CD14-positive monocyte (primary cell): ENCODE data around the gene GHRH. TPM values are rescaled to one million over a fixed set of nuclear protein-coding genes. Genes with fewer than 3 reads are reported as not detected.

Experiments used
- DNase-seq, 3 donors: peaks; one replicate each; pipeline ENCODE4 v3.0.0-alpha.2; 2011 to 2022
- H2AFZ ChIP-seq: 2 replicates; pipeline ENCODE4 v1.6.0; 2012; ENCODE audit warnings: mild to moderate bottlenecking, low read depth, low read length, inconsistent platforms; ENCODE audit not compliant: insufficient read depth, poor library complexity, severe bottlenecking
- H3K27ac ChIP-seq, 2 donors: 1 replicate in 1 of 2; 2 replicates in 1 of 2; pipeline ENCODE4 v1.5.1; 2012 to 2013; ENCODE audit warnings: low read length in 2 of 2, control low read depth in 1 of 2, inconsistent platforms in 1 of 2, low read depth in 1 of 2, mild to moderate bottlenecking in 1 of 2
- H3K27me3 ChIP-seq, 2 donors: one replicate each; pipeline versions ENCODE4 v1.6.0 to v1.6.1; 2011 to 2013; ENCODE audit warnings: low read length in 2 of 2; ENCODE audit not compliant: control insufficient read depth in 2 of 2, insufficient read depth in 2 of 2
- H3K36me3 ChIP-seq, 2 donors: replicated peaks in 1 of 2; 1 replicate in 1 of 2; 2 replicates in 1 of 2; pipeline versions ENCODE4 v1.5.1 to v1.6.1; 2012 to 2013; ENCODE audit warnings: low read length in 2 of 2, control low read depth in 1 of 2, inconsistent platforms in 1 of 2, mild to moderate bottlenecking in 1 of 2; ENCODE audit not compliant: insufficient read depth in 2 of 2, control insufficient read depth in 1 of 2
- H3K4me1 ChIP-seq, 2 donors: 1 replicate in 1 of 2; 2 replicates in 1 of 2; pipeline versions ENCODE4 v1.5.1 to v1.6.1; 2012 to 2013; ENCODE audit warnings: low read length in 2 of 2, control low read depth in 1 of 2, inconsistent platforms in 1 of 2, mild to moderate bottlenecking in 1 of 2, moderate library complexity in 1 of 2; ENCODE audit not compliant: insufficient read depth in 2 of 2, control insufficient read depth in 1 of 2
- H3K4me2 ChIP-seq: replicated peaks from 2 replicates; pipeline ENCODE3; 2012; ENCODE audit warnings: low read length, moderate library complexity, mild to moderate bottlenecking; ENCODE audit not compliant: poor library complexity, severe bottlenecking; ENCODE audit errors: extremely low read depth
- H3K4me3 ChIP-seq, 3 experiments: fragments of 200-600 bp in 1 of 3; sonication (generic) in 1 of 3; replicated peaks in 1 of 3; 1 replicate in 2 of 3; 2 replicates in 1 of 3; pipeline ENCODE4 v1.5.1; 2011 to 2013; ENCODE audit warnings: low read length in 3 of 3, mild to moderate bottlenecking in 3 of 3, control low read depth in 2 of 3, low read depth in 2 of 3, inconsistent platforms in 1 of 3, moderate library complexity in 1 of 3
- H3K79me2 ChIP-seq: 2 replicates; pipeline ENCODE4 v1.6.0; 2012; ENCODE audit warnings: mild to moderate bottlenecking, control low read depth, inconsistent platforms, low read length, moderate library complexity; ENCODE audit not compliant: insufficient read depth
- H3K9ac ChIP-seq: 2 replicates; pipeline ENCODE4 v1.6.0; 2017; ENCODE audit warnings: low read length, mild to moderate bottlenecking; ENCODE audit not compliant: insufficient read depth, poor library complexity, severe bottlenecking
- H3K9me3 ChIP-seq, 2 donors: replicated peaks in 1 of 2; 1 replicate in 1 of 2; 2 replicates in 1 of 2; pipeline versions ENCODE4 v1.5.1 to v1.6.1; 2012 to 2013; ENCODE audit warnings: low read length in 2 of 2, control low read depth in 1 of 2; ENCODE audit not compliant: control insufficient read depth in 1 of 2, insufficient read depth in 1 of 2
- H4K20me1 ChIP-seq: 2 replicates; pipeline ENCODE4 v1.6.0; 2012; ENCODE audit warnings: mild to moderate bottlenecking, low read length, control low read depth, moderate library complexity; ENCODE audit not compliant: insufficient read depth
- H3K27ac Mint-ChIP-seq, 7 donors: one replicate each; pipeline ENCODE4 v1.8.0; 2020; ENCODE audit warnings: mild to moderate bottlenecking in 7 of 7, mixed read lengths in 7 of 7, moderate library complexity in 6 of 7, inconsistent platforms in 2 of 7
- H3K27me3 Mint-ChIP-seq, 3 donors: one replicate each; pipeline ENCODE4 v1.8.0; 2021 to 2022; ENCODE audit warnings: low read depth in 3 of 3, mild to moderate bottlenecking in 3 of 3, mixed read lengths in 3 of 3, moderate library complexity in 3 of 3, inconsistent platforms in 1 of 3
- H3K36me3 Mint-ChIP-seq, 2 donors: one replicate each; pipeline ENCODE4 v1.8.0; 2020; ENCODE audit warnings: mixed read lengths in 2 of 2, inconsistent platforms in 1 of 2, mild to moderate bottlenecking in 1 of 2
- H3K4me1 Mint-ChIP-seq: one replicate; pipeline ENCODE4 v1.8.0; 2020; ENCODE audit warnings: mild to moderate bottlenecking, mixed read lengths
- H3K4me3 Mint-ChIP-seq, 2 donors: one replicate each; pipeline ENCODE4 v1.8.0; 2020; ENCODE audit warnings: mild to moderate bottlenecking in 2 of 2, mixed read lengths in 2 of 2, moderate library complexity in 1 of 2
- H3K9me3 Mint-ChIP-seq, 7 donors: one replicate each; pipeline ENCODE4 v1.8.0; 2020 to 2022; ENCODE audit warnings: mixed read lengths in 7 of 7, mild to moderate bottlenecking in 6 of 7, moderate library complexity in 6 of 7, inconsistent platforms in 2 of 7
- CTCF ChIP-seq: fragments of 200-600 bp; IDR thresholded peaks from one replicate; pipeline ENCODE4 v1.8.0; 2022; ENCODE audit warnings: antibody characterized with exemption, mild to moderate bottlenecking
- WGBS: methylation state at CpG from one replicate; pipeline ENCODE4 v1.1.5; 2013; ENCODE audit warnings: missing lambda C conversion rate; ENCODE audit not compliant: insufficient coverage; 5-methylcytosine and 5-hydroxymethylcytosine counted together
- intact Hi-C, 2 donors: fragments of 100-400 bp; cut with micrococcal nuclease; formaldehyde crosslinking; loops; one replicate each; pipeline versions ENCODE4 v1.15.0 to v1.15.1; 2023
- polyA plus RNA-seq, 3 donors: library from polyadenylated mRNA; depleted of rRNA in 1 of 3; unstranded in 2 of 3; stranded (reverse) in 1 of 3; fragments of 300-500 nt in 2 of 3; fragments of >200 nt in 1 of 3; fragmentation: Illumina TruSeq in 2 of 3; gene quantifications; 1 replicate in 2 of 3; 2 replicates in 1 of 3; pipeline ENCODE4 v1.2.3, GENCODE V29; 2012 to 2021

GHRH gene
- polyA plus RNA-seq, 3 donors: not detected

GRCh38 chr20:37233548-37234253 is 27.9 kb downstream of the GHRH start:
- no peak overlapping the region for H3K27ac Mint-ChIP-seq
- H3K36me3 Mint-ChIP-seq: peaks cover 95 to 99% of the 10 kb centered on the region in 2 donors
- Histone ChIP-seq H3K4me2 (no peak overlapping the region), H3K4me1 (no peaks in the 10 kb centered on the region), H3K27ac (no peak overlapping the region), H3K9me3 (no peaks in the 10 kb centered on the region), H4K20me1 (no peaks in the 10 kb centered on the region), H3K79me2 (no peaks in the 10 kb centered on the region), H3K36me3 (peaks cover 99% of the 10 kb centered on the region in 2 donors), H3K9ac (no peak overlapping the region), H3K4me3 (no peak overlapping the region), H2AFZ (no peak overlapping the region), H3K27me3 (no peaks in the 10 kb centered on the region)
- no peak overlapping the region for H3K4me3 Mint-ChIP-seq
- no peak for DNase-seq
- WGBS: 100% methylated on average over 8 of the region's 10 CpGs
- intact Hi-C loops: no loop called here
- H3K27me3 Mint-ChIP-seq: peaks cover 0 to 2% (median 0%) of the 10 kb centered on the region in 3 donors
- no peaks in the 10 kb centered on the region for H3K9me3 Mint-ChIP-seq
- no peak for TF ChIP-seq CTCF
- no peaks in the 10 kb centered on the region for H3K4me1 Mint-ChIP-seq

GRCh38 chr20:37231947-37232630 is 29.5 kb downstream of the GHRH start:
- Mint-ChIP-seq H3K36me3 (peaks cover 98 to 99% of the 10 kb centered on the region in 2 donors), H3K27ac (peak overlapping the region in 1 of 7 donors; percentile 77), H3K27me3 (peaks cover 0 to 2% (median 0%) of the 10 kb centered on the region in 3 donors), H3K4me1 (no peaks in the 10 kb centered on the region), H3K4me3 (no peak overlapping the region), H3K9me3 (no peaks in the 10 kb centered on the region)
- Histone ChIP-seq H4K20me1 (no peaks in the 10 kb centered on the region), H3K79me2 (no peaks in the 10 kb centered on the region), H3K9me3 (no peaks in the 10 kb centered on the region), H2AFZ (no peak overlapping the region), H3K36me3 (peaks cover 99% of the 10 kb centered on the region in 2 donors), H3K9ac (no peak overlapping the region), H3K4me3 (no peak overlapping the region), H3K4me1 (no peaks in the 10 kb centered on the region), H3K27ac (peak overlapping the region in 1 of 2 donors; percentile 15), H3K4me2 (no peak overlapping the region), H3K27me3 (no peaks in the 10 kb centered on the region)
- WGBS: 96% methylated on average over 13 of the region's 13 CpGs
- intact Hi-C loops: no loop called here
- DNase-seq: no peak
- no peak for TF ChIP-seq CTCF
